Endothelial cell of umbilical vein (primary cell): Measurements from ENCODE around the gene SPAAR. TPM values are rescaled to one million over a fixed set of nuclear protein-coding genes. Genes with fewer than 3 reads are reported as not detected.
A peak's percentile ranks its signal among the peaks of the same experiment; 100 is the strongest.

ENCODE experiments used
- BruUV-seq: library from RNA; stranded (reverse); fragments of 400-500 nt; replicated peaks from 2 replicates; lab custom pipeline; 2021; lab: Mats Ljungman, UMichigan
- CTCF ChIA-PET: fragments of 300-600, 350-600 bp; sonication (Branson Sonifier 250); formaldehyde crosslinking; loops from one replicate; lab custom pipeline; 2021; ENCODE audit warnings: antibody characterized with exemption, inconsistent platforms; lab: Charles Lee
- POLR2A ChIA-PET: fragments of 300-600, 350-600 bp; sonication (Branson Sonifier 250); formaldehyde crosslinking; loops from one replicate; lab custom pipeline; 2021; ENCODE audit warnings: antibody characterized with exemption, inconsistent platforms; lab: Charles Lee
- DNase-seq: peaks from one replicate; pipeline ENCODE4 v3.0.0-alpha.2; 2011; ENCODE audit warnings: low read depth, low spot score
- FAIRE-seq: peaks from 2 replicates; lab custom pipeline; 2011; peaks lifted over from hg19 to GRCh38; lab: Jason Lieb, UNC
- H2AFZ ChIP-seq: 2 replicates; pipeline ENCODE4 v1.6.0; 2012; ENCODE audit warnings: low read depth, low read length, control low read depth, inconsistent platforms
- H3K27ac ChIP-seq: 2 replicates; pipeline ENCODE4 v1.5.1; 2011; ENCODE audit warnings: low read depth, mild to moderate bottlenecking, control low read depth, low read length, moderate library complexity; ENCODE audit not compliant: insufficient read depth
- H3K27me3 ChIP-seq, 2 experiments: 2 replicates each; pipeline versions ENCODE4 v1.6.0 to v1.6.1; 2011; ENCODE audit warnings: low read length in 2 of 2, mixed read lengths in 1 of 2; ENCODE audit not compliant: control insufficient read depth in 2 of 2, insufficient read depth in 2 of 2
- H3K36me3 ChIP-seq, 2 experiments: 2 replicates in 1 of 2; 3 replicates in 1 of 2; pipeline ENCODE4 v1.5.1; 2011; ENCODE audit warnings: low read length in 2 of 2, mild to moderate bottlenecking in 1 of 2, moderate library complexity in 1 of 2; ENCODE audit not compliant: control insufficient read depth in 2 of 2, insufficient read depth in 2 of 2; ENCODE audit errors: extremely low read depth in 1 of 2
- H3K4me1 ChIP-seq: 3 replicates; pipeline ENCODE4 v1.5.1; 2011; ENCODE audit warnings: mild to moderate bottlenecking, low read length; ENCODE audit not compliant: control insufficient read depth, insufficient read depth; ENCODE audit errors: extremely low read depth
- H3K4me2 ChIP-seq: 2 replicates; pipeline ENCODE4 v1.6.1; 2011; ENCODE audit warnings: low read length, control low read depth, mixed read lengths; ENCODE audit not compliant: insufficient read depth
- H3K4me3 ChIP-seq, 3 experiments: fragments of 200-600 bp in 1 of 3; sonication (generic), shearing (Covaris generic) in 1 of 3; replicated peaks in 1 of 3; 2 replicates each; pipeline ENCODE4 v1.5.1; 2011 to 2016; ENCODE audit warnings: control low read depth in 3 of 3, low read length in 3 of 3, mild to moderate bottlenecking in 2 of 3, inconsistent platforms in 1 of 3, low read depth in 1 of 3, moderate library complexity in 1 of 3; ENCODE audit not compliant: insufficient read depth in 1 of 3
- H3K79me2 ChIP-seq: 2 replicates; pipeline ENCODE4 v1.6.0; 2012; ENCODE audit warnings: low read length, inconsistent platforms; ENCODE audit not compliant: control insufficient read depth, insufficient read depth
- H3K9ac ChIP-seq: replicated peaks from 2 replicates; pipeline ENCODE3; 2011; ENCODE audit warnings: low read length, control low read depth; ENCODE audit not compliant: insufficient read depth; ENCODE audit errors: extremely low read depth
- H3K9me1 ChIP-seq: replicated peaks from 3 replicates; pipeline ENCODE4 v1.6.0; 2011; ENCODE audit warnings: mild to moderate bottlenecking, low read length; ENCODE audit not compliant: control insufficient read depth, insufficient read depth; ENCODE audit errors: extremely low read depth
- H3K9me3 ChIP-seq: replicated peaks from 2 replicates; pipeline ENCODE4 v1.5.1; 2012; ENCODE audit warnings: low read length, inconsistent platforms; ENCODE audit not compliant: control insufficient read depth, insufficient read depth
- H4K20me1 ChIP-seq: replicated peaks from 2 replicates; pipeline ENCODE3; 2011; ENCODE audit warnings: mild to moderate bottlenecking, low read length; ENCODE audit not compliant: control insufficient read depth, insufficient read depth; ENCODE audit errors: extremely low read depth
- CTCF ChIP-seq, 2 donors: IDR thresholded peaks; 1 replicate in 1 of 2; 2 replicates in 1 of 2; pipeline ENCODE4 v1.5.1; 2011; ENCODE audit warnings: low read length in 2 of 2, mild to moderate bottlenecking in 2 of 2, moderate library complexity in 2 of 2, control low read depth in 1 of 2, inconsistent platforms in 1 of 2, low read depth in 1 of 2; ENCODE audit not compliant: insufficient read depth in 1 of 2; ENCODE audit errors: extremely low read depth in 1 of 2
- EZH2 ChIP-seq: IDR thresholded peaks from 2 replicates; pipeline ENCODE4 v1.6.1; 2012; ENCODE audit warnings: borderline replicate concordance, low read depth, mild to moderate bottlenecking, moderate library complexity, low read length, inconsistent platforms; ENCODE audit not compliant: severe bottlenecking
- FOS ChIP-seq: IDR thresholded peaks from 2 replicates; pipeline ENCODE4 v1.6.1; 2011; ENCODE audit warnings: mild to moderate bottlenecking, low read length, moderate library complexity, borderline replicate concordance; ENCODE audit not compliant: insufficient read depth
- GATA2 ChIP-seq: IDR thresholded peaks from 2 replicates; pipeline ENCODE4 v1.7.0; 2011; ENCODE audit warnings: low read depth, mild to moderate bottlenecking, moderate library complexity, mixed read lengths, low read length; ENCODE audit not compliant: insufficient read length, insufficient read depth
- JUN ChIP-seq: IDR thresholded peaks from 2 replicates; pipeline ENCODE4 v1.6.1; 2011; ENCODE audit warnings: borderline replicate concordance, low read depth; ENCODE audit not compliant: insufficient read length, insufficient read depth
- MAX ChIP-seq: IDR thresholded peaks from 2 replicates; pipeline ENCODE4 v1.6.1; 2011; ENCODE audit not compliant: insufficient read depth, insufficient read length
- MYC ChIP-seq: IDR thresholded peaks from one replicate; pipeline ENCODE4 v1.6.1; 2011; ENCODE audit warnings: mild to moderate bottlenecking, low read depth, low read length
- POLR2A ChIP-seq: IDR thresholded peaks from 2 replicates; pipeline ENCODE4 v1.6.1; 2012; ENCODE audit warnings: low read depth, mild to moderate bottlenecking, control low read depth, low read length
- POLR2AphosphoS5 ChIP-seq: IDR thresholded peaks from 2 replicates; pipeline ENCODE4 v1.6.1; 2012; ENCODE audit warnings: low read depth, mild to moderate bottlenecking, control low read depth, low read length, moderate library complexity; ENCODE audit not compliant: insufficient read depth
- dilution Hi-C: fragments of 300-500 bp; cut with MboI; formaldehyde crosslinking; loops from one replicate; pipeline ENCODE4 v1.15.0; 2019; ENCODE audit warnings: low sequenced_read_pairs; ENCODE audit not compliant: extremely low pct_ligation_motif_present
- intact Hi-C: fragments of 100-400 bp; cut with micrococcal nuclease; formaldehyde crosslinking; loops from one replicate; pipeline ENCODE4 v1.10.0; 2022
- polyA plus RNA-seq, 4 experiments: library from polyadenylated mRNA; depleted of rRNA in 3 of 4; stranded (reverse) in 3 of 4; unstranded in 1 of 4; fragments of >200 nt; gene quantifications; 2 replicates each; pipeline versions ENCODE4 v1.2.1 to v1.2.3, GENCODE V29; 2011 to 2012; ENCODE audit warnings: missing spikeins in 1 of 4
- total RNA-seq: library from RNA; stranded (reverse); gene quantifications from 2 replicates; pipeline ENCODE4 v1.2.3, GENCODE V29; 2021

The SPAAR gene
- total and polyA plus RNA-seq, 2 donors (not counting 3 experiments of a cell fraction or from before 2014, with no cell fraction given) = 20.8 to 24.8 TPM

GRCh38 chr9:35903049-35903448 lies 6.2 kb upstream of the SPAAR start:
- no peak overlapping the region for H3K4me3 ChIP-seq
- H3K27ac ChIP-seq = no peak overlapping the region
- DNase-seq = peak; percentile 67
- no peaks in the 10 kb centered on the region for H4K20me1 ChIP-seq
- dilution Hi-C loops = no loop called here
- no peaks in the 10 kb centered on the region for H3K36me3 ChIP-seq
- intact Hi-C loops = loop anchor here (1.0 kb wide), 2 partner anchors 42 to 120 kb away; no protein-coding TSS in a partner anchor
- peaks cover 6% of the 10 kb centered on the region for H3K79me2 ChIP-seq
- FAIRE-seq = peak; percentile 86
- no peaks in the 10 kb centered on the region for H3K9me1 ChIP-seq
- H3K4me2 ChIP-seq = no peak overlapping the region
- CTCF ChIA-PET = interaction anchor here (0.6 to 6.0 kb wide), 36 partner anchors 8 to 266 kb away, joined by 3 to 103 read pairs (median 4); partner anchors contain the start of genes CCIN, CREB3, RECK and SPAG8
- no peaks in the 10 kb centered on the region for H3K27me3 ChIP-seq
- H3K9me3 ChIP-seq = no peaks in the 10 kb centered on the region
- no peak overlapping the region for H3K9ac ChIP-seq
- TF ChIP-seq GATA2 = no peak
- peak; percentile 48 to 62 for TF ChIP-seq CTCF (IDR thresholded peaks at IDR 0.05; ENCODE audit: extremely low read depth in 1 of 2, insufficient read depth in 1 of 2, low read depth in 1 of 2, low read length in 2 of 2)
- H3K4me1 ChIP-seq = peaks cover 35% of the 10 kb centered on the region
- no peak overlapping the region for H2AFZ ChIP-seq
- POLR2A ChIA-PET = no interaction called here
- BruUV-seq = no TSS peak

- Histone ChIP-seq H3K9me1 (no peaks in the 10 kb centered on the region), H4K20me1 (no peaks in the 10 kb centered on the region), H3K4me3 (no peak overlapping the region), H3K27me3 (no peaks in the 10 kb centered on the region), H3K9ac (no peak overlapping the region), H3K27ac (no peak overlapping the region), H3K4me1 (peaks cover 47% of the 10 kb centered on the region), H3K4me2 (no peak overlapping the region), H3K9me3 (no peaks in the 10 kb centered on the region), H3K79me2 (peaks cover 6% of the 10 kb centered on the region), H3K36me3 (no peaks in the 10 kb centered on the region), H2AFZ (no peak overlapping the region)
- no TSS peak for BruUV-seq
- POLR2A ChIA-PET = interaction anchor here (0.6 kb wide), 1 partner anchor 56 kb away, joined by 6 read pairs; no protein-coding TSS in a partner anchor
- DNase-seq (no peak), FAIRE-seq (peak; percentile 47)
- no peak for TF ChIP-seq EZH2
- no peak for TF ChIP-seq GATA2
- no peak for TF ChIP-seq MYC
- no peak for TF ChIP-seq CTCF (IDR thresholded peaks at IDR 0.05; ENCODE audit: extremely low read depth in 1 of 2, insufficient read depth in 1 of 2, low read depth in 1 of 2, low read length in 2 of 2)
- no peak for TF ChIP-seq POLR2AphosphoS5
- TF ChIP-seq JUN = no peak
- no peak for TF ChIP-seq POLR2A
- TF ChIP-seq MAX = no peak
- no peak for TF ChIP-seq FOS
- intact Hi-C loops (loop anchor here (2.0 kb wide), 1 partner anchor 14 kb away; no protein-coding TSS in a partner anchor), dilution Hi-C loops (no loop called here)
- CTCF ChIA-PET = interaction anchor here (0.6 to 6.0 kb wide), 5 partner anchors 9 to 118 kb away, joined by 4 to 103 read pairs (median 22); no protein-coding TSS in a partner anchor
Measured at GRCh38 chr9:35904338-35904737, 5.0 kb upstream of the SPAAR start.
